Measurements from ENCODE around the gene SCFD2.

- TF ChIP-seq CTCF (IDR thresholded peaks at IDR 0.05) (no peak), POLR2AphosphoS5 (IDR thresholded peaks at IDR 0.05; ENCODE audit: low read depth, low read length) (no peak), SIN3A (IDR thresholded peaks at IDR 0.05; ENCODE audit: borderline replicate concordance, insufficient read depth, low read depth, low read length) (no peak), REST (IDR thresholded peaks at IDR 0.05; ENCODE audit: insufficient read depth in 1 of 2, low read depth in 2 of 2, low read length in 1 of 2) (no peak)
Observed at GRCh38 chr4:52949336-52949735, 416.5 kb downstream of the SCFD2 start.
